KMS-11 (cell line): ENCODE data around the gene SCUBE1.
"Not testable (repeated sequence)": the region's sequence is repeated elsewhere in the genome, so short reads cannot be mapped to it uniquely, and the experiment has no call there.

Experiments used
- H2AFZ ChIP-seq: fragments of 200-600 bp; sonication (generic); 2 replicates; pipeline ENCODE4 v1.6.1; 2016; ENCODE audit warnings: antibody characterized with exemption, mixed run types, low read depth
- H3K27ac ChIP-seq: fragments of 200-600 bp; sonication (generic); 2 replicates; pipeline ENCODE4 v1.6.1; 2016; ENCODE audit warnings: mild to moderate bottlenecking, mixed run types
- H3K27me3 ChIP-seq: fragments of 200-600 bp; sonication (generic); 2 replicates; pipeline ENCODE4 v1.6.1; 2017; ENCODE audit warnings: mild to moderate bottlenecking, low read depth, mixed run types, moderate library complexity; ENCODE audit not compliant: insufficient read depth
- H3K36me3 ChIP-seq: fragments of 200-600 bp; sonication (generic); 2 replicates; pipeline ENCODE4 v1.6.1; 2017; ENCODE audit warnings: mild to moderate bottlenecking, mixed run types; ENCODE audit not compliant: insufficient read depth
- H3K4me1 ChIP-seq: fragments of 200-600 bp; sonication (generic); 2 replicates; pipeline ENCODE4 v1.6.1; 2016; ENCODE audit warnings: mild to moderate bottlenecking, low read depth, mixed run types; ENCODE audit not compliant: poor library complexity, severe bottlenecking
- H3K4me2 ChIP-seq: fragments of 200-600 bp; sonication (generic); 2 replicates; pipeline ENCODE4 v1.7.0; 2016; ENCODE audit warnings: mild to moderate bottlenecking, mixed run types
- H3K4me3 ChIP-seq: fragments of 200-600 bp; sonication (generic); IDR thresholded peaks from 2 replicates; pipeline ENCODE4 v1.6.1; 2017; ENCODE audit warnings: low read depth, low read length, mixed read lengths; ENCODE audit not compliant: insufficient read depth
- H3K79me2 ChIP-seq: fragments of 200-600 bp; sonication (generic); 2 replicates; pipeline ENCODE4 v1.6.1; 2016; ENCODE audit warnings: low read depth, mixed run types; ENCODE audit not compliant: insufficient read depth
- H3K9ac ChIP-seq: fragments of 200-600 bp; sonication (generic); 2 replicates; pipeline ENCODE4 v1.6.1; 2016; ENCODE audit warnings: mild to moderate bottlenecking, mixed run types
- H4K20me1 ChIP-seq: fragments of 200-600 bp; sonication (generic); 2 replicates; pipeline ENCODE4 v1.6.1; 2016; ENCODE audit warnings: mild to moderate bottlenecking, mixed run types; ENCODE audit not compliant: insufficient read depth
- TF ChIP-seq, protein P1 (sequence below): fragments of 200-600 bp; sonication (generic); conservative IDR thresholded peaks from 2 replicates; pipeline ENCODE4 v1.6.1; 2017; ENCODE audit warnings: low read depth, mild to moderate bottlenecking, antibody characterized with exemption, low read length, moderate library complexity, mixed read lengths

Gene SCUBE1

DNA sequence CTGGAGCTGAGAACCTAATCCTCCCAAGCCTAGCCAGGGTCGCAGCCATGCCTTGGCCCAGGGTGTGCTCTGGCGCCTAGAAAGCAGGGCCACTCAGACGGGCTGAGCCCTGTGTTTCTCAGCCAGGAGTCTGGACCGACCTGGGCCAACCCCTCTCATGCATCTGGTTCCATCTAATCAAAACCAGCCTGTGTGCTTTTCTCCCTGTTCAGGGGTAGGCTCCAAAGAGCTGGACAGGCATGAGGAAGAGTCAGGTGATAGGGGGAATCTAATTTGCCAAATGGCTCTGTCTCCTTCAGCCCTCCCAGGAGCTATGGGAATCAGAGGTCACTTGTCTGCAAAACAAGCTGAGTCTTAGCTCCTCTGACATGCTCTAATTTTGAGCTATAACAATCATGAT lies 55.7 kb downstream of the SCUBE1 start:
- peaks cover 8% of the 10 kb centered on the region for H3K4me1 ChIP-seq
- H3K27ac ChIP-seq: no peak overlapping the region
- TF ChIP-seq, protein P1, sequence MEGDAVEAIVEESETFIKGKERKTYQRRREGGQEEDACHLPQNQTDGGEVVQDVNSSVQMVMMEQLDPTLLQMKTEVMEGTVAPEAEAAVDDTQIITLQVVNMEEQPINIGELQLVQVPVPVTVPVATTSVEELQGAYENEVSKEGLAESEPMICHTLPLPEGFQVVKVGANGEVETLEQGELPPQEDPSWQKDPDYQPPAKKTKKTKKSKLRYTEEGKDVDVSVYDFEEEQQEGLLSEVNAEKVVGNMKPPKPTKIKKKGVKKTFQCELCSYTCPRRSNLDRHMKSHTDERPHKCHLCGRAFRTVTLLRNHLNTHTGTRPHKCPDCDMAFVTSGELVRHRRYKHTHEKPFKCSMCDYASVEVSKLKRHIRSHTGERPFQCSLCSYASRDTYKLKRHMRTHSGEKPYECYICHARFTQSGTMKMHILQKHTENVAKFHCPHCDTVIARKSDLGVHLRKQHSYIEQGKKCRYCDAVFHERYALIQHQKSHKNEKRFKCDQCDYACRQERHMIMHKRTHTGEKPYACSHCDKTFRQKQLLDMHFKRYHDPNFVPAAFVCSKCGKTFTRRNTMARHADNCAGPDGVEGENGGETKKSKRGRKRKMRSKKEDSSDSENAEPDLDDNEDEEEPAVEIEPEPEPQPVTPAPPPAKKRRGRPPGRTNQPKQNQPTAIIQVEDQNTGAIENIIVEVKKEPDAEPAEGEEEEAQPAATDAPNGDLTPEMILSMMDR: no peak
- H3K36me3 ChIP-seq: no peaks in the 10 kb centered on the region
- no peak overlapping the region for H3K4me2 ChIP-seq
- peaks cover 32% of the 10 kb centered on the region; the same call in 1 of the 2 replicates for H3K27me3 ChIP-seq
- no peak overlapping the region for H3K9ac ChIP-seq
- H3K79me2 ChIP-seq: no peaks in the 10 kb centered on the region
- no peak overlapping the region for H2AFZ ChIP-seq
- H4K20me1 ChIP-seq: no peaks in the 10 kb centered on the region
- H3K4me3 ChIP-seq: no peak overlapping the region

DNA sequence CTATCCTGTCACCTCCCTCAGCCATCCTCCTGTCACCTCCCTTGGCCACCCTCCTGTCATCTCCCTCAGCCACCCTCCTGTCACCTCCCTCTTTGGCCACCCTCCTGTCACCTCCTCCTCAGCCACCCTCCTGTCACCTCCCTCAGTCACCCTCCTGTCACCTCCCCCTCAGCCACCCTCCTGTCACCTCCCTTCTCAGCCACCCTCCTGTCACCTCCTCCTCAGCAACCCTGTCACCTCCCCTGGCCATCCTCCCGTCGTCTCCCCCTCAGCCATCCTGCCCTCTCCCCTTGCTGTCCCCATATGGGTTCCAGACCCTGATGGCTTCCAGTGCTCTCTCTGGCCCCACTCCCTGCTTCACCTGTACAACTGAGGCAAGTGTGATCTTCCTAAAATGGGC lies 61.8 kb downstream of the SCUBE1 start:
- H3K36me3 ChIP-seq: no peaks in the 10 kb centered on the region

DNA sequence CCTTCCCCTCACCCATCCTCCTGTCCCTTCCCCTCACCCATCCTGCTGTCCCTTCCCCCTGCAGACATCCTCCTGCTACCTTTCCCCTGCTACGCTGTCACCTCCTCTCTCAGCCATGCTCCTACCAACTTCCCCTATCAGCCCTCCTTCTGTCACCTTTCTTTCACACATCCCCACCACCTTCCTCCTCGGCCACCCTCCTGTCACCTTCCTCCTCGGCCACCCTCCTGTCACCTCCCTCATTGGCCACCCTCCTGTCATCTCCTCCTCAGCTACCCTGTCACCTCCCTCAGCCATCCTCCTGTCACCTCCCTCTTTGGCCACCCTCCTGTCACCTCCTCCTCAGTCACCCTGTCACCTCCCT lies 62.7 kb downstream of the SCUBE1 start:
- H3K4me1 ChIP-seq, H3K27ac ChIP-seq, H3K4me3 ChIP-seq, H3K4me2 ChIP-seq, H3K9ac ChIP-seq, H3K79me2 ChIP-seq, H4K20me1 ChIP-seq, H3K36me3 ChIP-seq, H2AFZ ChIP-seq: not testable (repeated sequence)
- peaks cover 21% of the 10 kb centered on the region; the same call in 1 of the 2 replicates for H3K27me3 ChIP-seq

More for the DNA sequence above, 61.8 kb downstream of the SCUBE1 start:
- H4K20me1 ChIP-seq: no peaks in the 10 kb centered on the region
- TF ChIP-seq, protein P1: no peak
- no peak overlapping the region for H3K27ac ChIP-seq
- H3K79me2 ChIP-seq: no peaks in the 10 kb centered on the region
- no peaks in the 10 kb centered on the region for H3K4me1 ChIP-seq
- H3K4me2 ChIP-seq: no peak overlapping the region
- H2AFZ ChIP-seq: no peak overlapping the region
- no peak overlapping the region for H3K4me3 ChIP-seq
- peaks cover 21% of the 10 kb centered on the region; the same call in 1 of the 2 replicates for H3K27me3 ChIP-seq
- no peak overlapping the region for H3K9ac ChIP-seq

DNA sequence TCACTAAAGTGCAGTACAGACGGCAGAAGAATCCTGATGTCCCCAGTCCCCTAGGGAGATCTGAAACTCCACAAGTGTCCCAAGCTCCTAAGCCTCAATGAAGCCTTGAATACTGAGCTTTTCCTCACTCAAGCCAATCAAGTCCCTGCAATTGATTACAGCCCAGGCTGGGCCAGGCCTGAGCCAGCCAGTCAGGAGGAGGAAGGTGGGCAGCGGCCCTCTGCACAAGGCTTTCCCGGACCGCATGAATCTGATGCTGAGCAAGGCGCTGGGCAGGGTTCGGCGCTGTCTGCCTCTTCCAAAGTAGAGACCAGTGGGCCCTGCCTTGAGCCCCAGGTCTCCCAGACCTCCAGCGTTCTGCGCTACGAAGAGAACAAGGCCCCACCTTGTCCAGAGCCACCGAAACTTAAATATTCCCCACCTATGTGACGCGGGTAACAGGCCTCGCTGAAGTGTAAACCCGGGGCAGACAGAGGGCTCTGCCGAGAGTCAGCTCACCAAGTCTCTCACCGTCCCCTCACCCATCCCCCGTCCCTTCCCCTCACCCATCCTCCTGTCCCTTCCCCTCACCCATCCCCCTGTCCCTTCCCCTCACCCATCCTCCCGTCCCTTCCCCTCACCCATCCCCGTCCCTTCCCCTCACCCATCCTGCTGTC lies 63.2 kb downstream of the SCUBE1 start:
- no peak overlapping the region for H3K9ac ChIP-seq
- H3K27ac ChIP-seq: no peak overlapping the region
- H3K4me2 ChIP-seq: no peak overlapping the region
- no peaks in the 10 kb centered on the region for H3K4me1 ChIP-seq
- no peaks in the 10 kb centered on the region for H3K79me2 ChIP-seq
- H3K4me3 ChIP-seq: no peak overlapping the region
- no peaks in the 10 kb centered on the region for H3K36me3 ChIP-seq
- no peak overlapping the region for H2AFZ ChIP-seq
- H4K20me1 ChIP-seq: no peaks in the 10 kb centered on the region
- TF ChIP-seq, protein P1: no peak
- H3K27me3 ChIP-seq: peaks cover 16% of the 10 kb centered on the region; the same call in 1 of the 2 replicates

DNA sequence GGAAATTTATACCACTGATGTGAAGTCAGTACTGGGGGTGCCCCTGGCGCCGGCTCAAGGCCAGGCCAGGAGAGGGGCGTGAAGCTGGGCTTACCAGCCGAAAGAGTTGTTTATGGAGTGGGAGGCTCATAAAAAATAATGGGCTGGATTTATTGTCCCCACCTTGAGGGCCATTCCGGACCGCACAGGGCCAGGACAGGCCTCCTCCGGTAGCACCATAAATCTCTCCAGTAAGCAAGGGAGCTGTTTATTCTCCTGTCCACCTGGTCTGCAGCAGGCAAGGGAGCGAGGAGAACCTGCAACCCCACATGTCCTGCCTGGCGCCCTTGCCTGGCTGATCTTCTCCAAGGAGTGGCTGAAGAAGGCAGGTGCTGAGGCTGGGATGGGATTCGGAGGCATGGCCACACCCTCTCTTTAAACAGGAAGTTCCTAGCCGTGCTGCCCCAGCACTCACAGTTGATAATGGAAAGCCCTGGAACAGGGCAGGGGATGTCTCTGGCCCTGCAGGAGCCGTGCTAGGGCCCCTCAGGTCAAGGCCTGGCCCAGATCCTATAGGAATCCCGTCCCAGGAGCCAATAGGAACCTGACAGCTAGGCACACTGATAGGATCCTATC lies 65.1 kb downstream of the SCUBE1 start:
- Histone ChIP-seq H3K27ac (no peak overlapping the region), H3K4me3 (no peak overlapping the region), H3K4me1 (peaks cover 12% of the 10 kb centered on the region), H2AFZ (no peak overlapping the region), H3K9ac (no peak overlapping the region), H3K79me2 (no peaks in the 10 kb centered on the region), H3K4me2 (no peak overlapping the region), H3K27me3 (peaks cover 2% of the 10 kb centered on the region; the same call in 1 of the 2 replicates), H3K36me3 (no peaks in the 10 kb centered on the region), H4K20me1 (no peaks in the 10 kb centered on the region)
- TF ChIP-seq, protein P1: no peak
